Right renal pelvis (tissue), 4 donors: ENCODE data around the gene MYL6B. TPM values are rescaled to one million over a fixed set of nuclear protein-coding genes. Genes with fewer than 3 reads are reported as not detected.
A peak's percentile ranks its signal among the peaks of the same experiment; 100 is the strongest.
"Not testable (repeated sequence)": the region's sequence is repeated elsewhere in the genome, so short reads cannot be mapped to it uniquely, and the experiment has no call there.

Experiments used
- DNase-seq, 4 donors: peaks; one replicate each; pipeline ENCODE4 v3.0.0-alpha.2; 2013; ENCODE audit warnings: low read depth in 4 of 4, low spot score in 3 of 4, missing footprints in 1 of 4
- polyA plus RNA-seq, 4 donors: library from polyadenylated mRNA; unstranded; fragments of 120-200 nt; gene quantifications; one replicate each; pipeline ENCODE4 v1.2.1, GENCODE V29; 2013; ENCODE audit not compliant: insufficient read length in 4 of 4

MYL6B gene
- polyA plus RNA-seq, 4 donors = 157 to 173 (median 167) TPM

DNA sequence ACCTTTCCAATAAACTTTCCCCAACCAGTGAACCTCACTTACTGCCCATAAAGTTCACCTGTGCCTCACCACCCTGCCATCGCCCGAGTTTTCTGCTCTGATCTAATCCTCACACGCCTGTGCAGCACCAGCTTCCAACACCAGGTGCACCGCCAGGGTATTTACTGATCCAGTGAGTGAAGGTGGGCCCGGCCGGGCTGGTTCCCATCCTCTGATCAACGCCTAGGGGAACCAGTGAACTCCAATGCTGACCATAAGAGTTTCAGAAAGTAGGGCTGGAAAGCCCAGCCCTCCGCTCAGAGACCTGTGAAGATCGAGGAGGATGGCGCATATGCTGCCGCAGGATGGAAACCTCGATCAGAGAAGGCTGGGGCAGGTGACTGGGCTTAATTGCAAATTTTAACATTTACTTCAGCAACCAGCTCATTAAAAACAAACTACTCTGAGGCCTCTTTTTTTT lies 685 bp upstream of the MYL6B start:
- peak in 3 of 4 donors; percentile 27 to 38 (median 33) for DNase-seq

- DNase-seq = no peak
These were observed 630 bp downstream of the MYL6B start for GRCh38 chr12:56152756-56153677.

DNA sequence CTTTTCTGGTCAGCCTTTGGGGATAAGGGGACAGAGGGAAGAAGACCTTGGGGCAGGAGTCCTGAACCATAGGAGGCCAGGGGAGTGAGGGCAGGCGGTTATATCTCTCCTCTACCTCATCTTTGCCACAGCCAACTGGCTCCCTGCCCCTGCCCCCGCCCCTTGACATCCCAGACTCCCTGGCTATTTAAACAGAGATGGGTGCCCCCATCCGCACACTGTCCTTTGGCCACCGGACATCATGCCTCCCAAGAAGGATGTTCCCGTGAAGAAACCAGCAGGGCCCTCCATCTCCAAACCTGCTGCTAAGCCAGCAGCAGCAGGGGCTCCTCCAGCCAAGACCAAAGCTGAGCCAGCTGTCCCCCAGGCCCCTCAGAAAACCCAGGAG lies 1.3 kb downstream of the MYL6B start:
- no peak for DNase-seq

GRCh38 chr12:56154246-56154771 lies 1.9 kb downstream of the MYL6B start:
- DNase-seq = no peak

DNA sequence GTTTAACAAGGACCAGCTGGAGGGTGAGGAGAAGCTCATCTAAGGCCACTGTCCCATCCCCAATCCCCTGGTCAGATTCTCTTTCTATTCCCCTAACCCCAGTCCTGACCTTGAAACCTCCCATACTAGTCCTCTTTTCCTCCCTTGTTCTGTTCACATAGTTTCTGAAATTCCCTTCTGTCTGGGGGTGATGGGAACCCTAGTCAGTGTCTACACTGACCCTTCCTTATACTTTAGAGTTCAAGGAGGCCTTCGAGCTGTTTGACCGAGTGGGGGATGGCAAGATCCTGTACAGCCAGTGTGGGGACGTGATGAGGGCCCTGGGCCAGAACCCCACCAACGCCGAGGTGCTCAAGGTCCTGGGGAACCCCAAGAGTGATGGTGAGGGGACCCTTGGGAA lies 2.4 kb downstream of the MYL6B start:
- DNase-seq = no peak

DNA sequence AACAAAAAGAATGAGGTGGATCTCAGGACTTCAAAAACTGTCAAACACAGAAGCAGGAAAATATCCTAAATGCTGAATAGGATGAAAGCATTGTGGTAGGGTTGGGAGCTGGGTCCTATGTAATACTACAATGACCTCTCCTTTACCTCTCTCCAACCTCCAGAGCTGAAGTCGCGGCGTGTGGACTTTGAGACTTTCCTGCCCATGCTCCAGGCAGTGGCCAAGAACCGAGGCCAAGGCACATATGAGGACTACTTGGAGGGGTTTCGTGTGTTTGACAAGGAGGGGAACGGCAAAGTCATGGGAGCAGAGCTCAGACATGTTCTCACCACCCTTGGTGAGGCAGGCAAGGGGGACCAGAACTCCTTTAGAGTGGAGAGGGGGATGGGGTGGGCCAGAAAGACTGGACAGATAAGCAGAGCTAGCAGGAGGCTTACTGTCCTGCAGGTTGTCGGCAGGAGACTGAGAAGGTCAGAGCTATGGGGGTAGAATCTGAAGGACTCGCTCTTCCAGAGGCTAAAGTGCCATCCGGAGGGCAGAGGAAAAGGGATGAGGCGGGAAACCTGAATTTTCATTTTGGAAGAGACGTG lies 3.0 kb downstream of the MYL6B start:
- DNase-seq = no peak

GRCh38 chr12:56156464-56157200 lies 4.2 kb downstream of the MYL6B start:
- DNase-seq = not testable (repeated sequence)

- DNase-seq = peak; percentile 79 to 89 (median 82)
These were observed 5.0 kb downstream of the MYL6B start for GRCh38 chr12:56157201-56158028.

DNA sequence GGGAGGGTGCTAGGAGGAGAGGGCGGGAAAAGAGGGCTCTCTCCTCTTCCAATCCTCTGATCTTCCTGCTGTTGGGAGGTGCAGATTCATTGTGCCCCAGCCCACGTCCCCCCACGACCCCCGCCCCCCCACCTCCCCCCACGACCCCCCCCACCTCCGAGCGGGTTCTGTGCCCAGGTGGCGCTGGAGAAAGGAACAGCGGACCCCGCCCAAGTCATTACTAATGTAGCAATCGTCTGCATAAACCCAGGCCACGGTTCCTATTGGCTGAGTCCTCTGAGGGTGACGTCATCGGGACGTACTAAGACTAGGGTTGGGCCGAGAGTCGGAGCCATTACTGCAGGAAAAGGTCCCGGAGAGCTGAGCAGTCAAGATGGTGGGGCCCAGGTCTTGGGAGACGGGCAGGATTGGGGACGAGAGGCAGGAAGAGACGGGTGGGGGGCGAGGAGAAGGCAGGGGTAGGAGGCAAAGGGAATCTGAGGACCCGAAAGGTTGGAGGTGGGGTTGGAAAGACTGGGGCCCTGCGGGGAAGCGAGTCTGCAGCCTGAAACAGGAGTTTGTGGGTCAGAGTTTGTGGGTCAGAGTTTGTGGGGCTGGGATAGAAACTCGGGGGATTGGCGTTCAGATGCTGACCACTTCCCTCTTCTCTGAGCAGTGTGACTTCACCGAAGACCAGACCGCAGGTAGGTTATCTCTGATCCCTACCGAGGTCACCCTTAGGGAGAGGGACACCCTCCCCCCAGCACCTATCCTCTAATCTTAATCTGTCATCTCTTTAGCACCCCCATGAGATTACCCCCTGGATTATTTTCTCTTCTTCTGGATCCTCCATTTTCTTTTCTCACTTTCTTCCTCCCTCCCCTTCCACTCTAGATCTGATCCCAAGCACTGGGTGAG lies 5.9 kb downstream of the MYL6B start, which contains the start of gene MYL6:
TSS of gene MYL6 (plus strand) at position 331 of the 897 bp plus-strand sequence. CDS start at position 374, 43 bp downstream.
- peak; percentile 95 to 98 (median 98) for DNase-seq

GRCh38 chr12:56158926-56159461 lies 6.6 kb downstream of the MYL6B start:
- peak in 3 of 4 donors; percentile 21 to 49 (median 40) for DNase-seq

- DNase-seq = no peak
These were observed 7.2 kb downstream of the MYL6B start for GRCh38 chr12:56159482-56160192.

- no peak for DNase-seq
These were observed 7.9 kb downstream of the MYL6B start for GRCh38 chr12:56160193-56160763.

DNA sequence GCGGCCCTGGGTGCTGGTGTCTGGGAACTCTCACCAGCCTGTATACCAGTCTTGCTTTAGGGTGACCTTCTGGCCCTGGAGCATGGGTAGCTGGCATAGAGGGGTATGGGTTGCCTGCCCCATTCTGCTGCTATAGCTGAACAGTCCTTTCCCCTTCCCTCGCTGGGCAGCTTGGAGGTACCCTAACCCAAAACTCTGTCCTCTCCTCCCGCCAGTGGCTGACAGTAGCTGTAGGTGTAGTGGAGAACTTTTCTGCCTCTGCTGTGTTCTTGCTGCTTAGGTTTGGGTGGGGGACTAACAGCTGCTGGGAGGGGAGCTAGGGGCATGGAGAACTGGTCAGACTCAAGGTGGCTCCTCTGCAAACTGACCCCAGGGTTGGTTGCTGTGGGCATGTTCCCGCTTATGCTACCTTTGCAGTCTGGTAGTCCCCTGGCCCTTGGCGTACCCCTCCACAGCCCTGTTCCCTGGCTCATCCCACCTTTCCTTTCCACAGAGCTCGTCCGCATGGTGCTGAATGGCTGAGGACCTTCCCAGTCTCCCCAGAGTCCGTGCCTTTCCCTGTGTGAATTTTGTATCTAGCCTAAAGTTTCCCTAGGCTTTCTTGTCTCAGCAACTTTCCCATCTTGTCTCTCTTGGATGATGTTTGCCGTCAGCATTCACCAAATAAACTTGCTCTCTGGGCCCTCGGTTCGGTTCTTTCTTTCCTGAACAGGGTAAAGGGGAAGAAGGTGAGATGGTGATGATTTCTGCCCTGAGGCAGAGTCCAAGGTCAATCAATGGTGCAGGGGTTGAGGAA lies 8.7 kb downstream of the MYL6B start:
- no peak for DNase-seq

- DNase-seq = no peak
These were observed 9.4 kb downstream of the MYL6B start for GRCh38 chr12:56161690-56162351.

- no peak for DNase-seq
These were observed 10.3 kb downstream of the MYL6B start for GRCh38 chr12:56162468-56163290.
